ENCODE results near the gene SCN5A.

DNA sequence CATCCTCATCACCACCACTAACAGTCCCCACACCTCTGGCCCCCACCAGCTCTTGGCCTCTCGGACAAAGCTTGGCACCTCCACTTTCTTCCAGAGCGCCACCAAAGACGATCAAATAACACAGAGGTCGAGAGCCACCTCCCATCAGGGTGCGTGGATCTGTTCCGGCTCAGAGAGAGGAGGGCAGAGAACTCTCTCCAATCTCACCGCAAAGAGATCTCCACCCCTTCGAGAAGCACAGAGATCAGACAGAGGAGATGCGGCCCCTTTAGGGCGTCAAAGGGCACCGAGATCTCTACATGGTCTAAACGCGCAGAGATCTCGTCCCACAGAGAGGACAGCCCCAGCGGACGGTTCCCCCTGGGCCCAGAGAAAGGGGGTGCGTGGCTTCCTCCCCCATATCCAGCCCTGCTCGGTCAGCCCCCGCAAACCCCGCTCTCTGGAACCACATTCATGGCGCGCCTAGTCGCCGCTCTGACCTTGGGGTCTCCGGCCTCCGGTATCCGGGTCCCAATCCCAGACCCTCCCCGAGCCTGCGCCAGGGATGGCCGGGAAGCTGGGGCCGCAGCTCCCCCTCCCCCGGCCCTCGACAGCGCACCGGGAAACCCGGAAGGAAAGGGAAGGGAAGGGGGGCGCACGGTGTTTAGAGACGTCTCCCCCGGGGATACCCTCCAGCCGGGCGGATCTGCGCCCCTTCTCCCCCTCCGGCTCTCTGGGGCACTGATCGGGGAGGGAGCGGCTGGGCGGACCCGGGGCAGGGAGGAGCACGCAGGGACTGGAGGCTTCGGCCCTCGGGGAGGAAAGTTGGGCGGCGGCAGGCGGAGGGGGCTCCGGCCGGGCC, 608 bp downstream of the SCN5A start:
- TF ChIP-seq POLR2AphosphoS5 (IDR thresholded peaks at IDR 0.05; ENCODE audit: low read depth, low read length) (no peak), SIN3A (IDR thresholded peaks at IDR 0.05; ENCODE audit: borderline replicate concordance, insufficient read depth, low read depth, low read length) (no peak)
- TF ChIP-seq, protein P1, sequence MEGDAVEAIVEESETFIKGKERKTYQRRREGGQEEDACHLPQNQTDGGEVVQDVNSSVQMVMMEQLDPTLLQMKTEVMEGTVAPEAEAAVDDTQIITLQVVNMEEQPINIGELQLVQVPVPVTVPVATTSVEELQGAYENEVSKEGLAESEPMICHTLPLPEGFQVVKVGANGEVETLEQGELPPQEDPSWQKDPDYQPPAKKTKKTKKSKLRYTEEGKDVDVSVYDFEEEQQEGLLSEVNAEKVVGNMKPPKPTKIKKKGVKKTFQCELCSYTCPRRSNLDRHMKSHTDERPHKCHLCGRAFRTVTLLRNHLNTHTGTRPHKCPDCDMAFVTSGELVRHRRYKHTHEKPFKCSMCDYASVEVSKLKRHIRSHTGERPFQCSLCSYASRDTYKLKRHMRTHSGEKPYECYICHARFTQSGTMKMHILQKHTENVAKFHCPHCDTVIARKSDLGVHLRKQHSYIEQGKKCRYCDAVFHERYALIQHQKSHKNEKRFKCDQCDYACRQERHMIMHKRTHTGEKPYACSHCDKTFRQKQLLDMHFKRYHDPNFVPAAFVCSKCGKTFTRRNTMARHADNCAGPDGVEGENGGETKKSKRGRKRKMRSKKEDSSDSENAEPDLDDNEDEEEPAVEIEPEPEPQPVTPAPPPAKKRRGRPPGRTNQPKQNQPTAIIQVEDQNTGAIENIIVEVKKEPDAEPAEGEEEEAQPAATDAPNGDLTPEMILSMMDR (IDR thresholded peaks at IDR 0.05) = no peak
- TF ChIP-seq, protein P2, sequence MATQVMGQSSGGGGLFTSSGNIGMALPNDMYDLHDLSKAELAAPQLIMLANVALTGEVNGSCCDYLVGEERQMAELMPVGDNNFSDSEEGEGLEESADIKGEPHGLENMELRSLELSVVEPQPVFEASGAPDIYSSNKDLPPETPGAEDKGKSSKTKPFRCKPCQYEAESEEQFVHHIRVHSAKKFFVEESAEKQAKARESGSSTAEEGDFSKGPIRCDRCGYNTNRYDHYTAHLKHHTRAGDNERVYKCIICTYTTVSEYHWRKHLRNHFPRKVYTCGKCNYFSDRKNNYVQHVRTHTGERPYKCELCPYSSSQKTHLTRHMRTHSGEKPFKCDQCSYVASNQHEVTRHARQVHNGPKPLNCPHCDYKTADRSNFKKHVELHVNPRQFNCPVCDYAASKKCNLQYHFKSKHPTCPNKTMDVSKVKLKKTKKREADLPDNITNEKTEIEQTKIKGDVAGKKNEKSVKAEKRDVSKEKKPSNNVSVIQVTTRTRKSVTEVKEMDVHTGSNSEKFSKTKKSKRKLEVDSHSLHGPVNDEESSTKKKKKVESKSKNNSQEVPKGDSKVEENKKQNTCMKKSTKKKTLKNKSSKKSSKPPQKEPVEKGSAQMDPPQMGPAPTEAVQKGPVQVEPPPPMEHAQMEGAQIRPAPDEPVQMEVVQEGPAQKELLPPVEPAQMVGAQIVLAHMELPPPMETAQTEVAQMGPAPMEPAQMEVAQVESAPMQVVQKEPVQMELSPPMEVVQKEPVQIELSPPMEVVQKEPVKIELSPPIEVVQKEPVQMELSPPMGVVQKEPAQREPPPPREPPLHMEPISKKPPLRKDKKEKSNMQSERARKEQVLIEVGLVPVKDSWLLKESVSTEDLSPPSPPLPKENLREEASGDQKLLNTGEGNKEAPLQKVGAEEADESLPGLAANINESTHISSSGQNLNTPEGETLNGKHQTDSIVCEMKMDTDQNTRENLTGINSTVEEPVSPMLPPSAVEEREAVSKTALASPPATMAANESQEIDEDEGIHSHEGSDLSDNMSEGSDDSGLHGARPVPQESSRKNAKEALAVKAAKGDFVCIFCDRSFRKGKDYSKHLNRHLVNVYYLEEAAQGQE (IDR thresholded peaks at IDR 0.05; ENCODE audit: insufficient read depth in 1 of 2, low read depth in 2 of 2, low read length in 1 of 2) = no peak

Data from Panc1 (cell line).